Panc1 (cell line): ENCODE results near the gene GPR162. TPM values are rescaled to one million over a fixed set of nuclear protein-coding genes. Genes with fewer than 3 reads are reported as not detected.

Source experiments
- ATAC-seq: fragments of 200-7000 bp; cut with Tn5 transposase; 2 replicates; pipeline ENCODE4 v1.9.1; 2020; ENCODE audit warnings: mild to moderate bottlenecking, moderate library complexity
- BruUV-seq: library from RNA; stranded (reverse); fragments of 400-500 nt; replicated peaks from 2 replicates; lab custom pipeline; 2021; lab: Mats Ljungman, UMichigan
- CTCF ChIA-PET: fragments of 300-600 bp; sonication (Branson Sonifier 250); formaldehyde crosslinking; loops from one replicate; lab custom pipeline; 2022; ENCODE audit warnings: antibody characterized with exemption; lab: Charles Lee
- POLR2A ChIA-PET: fragments of 300-600 bp; sonication (Branson Sonifier 250); formaldehyde crosslinking; loops from one replicate; lab custom pipeline; 2022; ENCODE audit warnings: antibody characterized with exemption; lab: Charles Lee
- DNase-seq: peaks from one replicate; pipeline ENCODE4 v3.0.0-alpha.2; 2010; ENCODE audit warnings: low read depth, low spot score
- H3K27ac ChIP-seq: 2 replicates; pipeline ENCODE4 v1.5.1; 2011; ENCODE audit warnings: mild to moderate bottlenecking, low read length, inconsistent platforms
- H3K27me3 ChIP-seq: fragments of 200-500 bp; sonication (Bioruptor generic); 2 replicates; pipeline ENCODE4 v1.6.0; 2014; ENCODE audit warnings: low read length, inconsistent platforms; ENCODE audit not compliant: control insufficient read depth, insufficient read depth
- H3K36me3 ChIP-seq: fragments of 200-500 bp; sonication (Bioruptor generic); 2 replicates; pipeline ENCODE4 v1.5.1; 2014; ENCODE audit warnings: inconsistent platforms, mild to moderate bottlenecking, low read length, moderate library complexity; ENCODE audit not compliant: control insufficient read depth, insufficient read depth
- H3K4me1 ChIP-seq: 2 replicates; pipeline ENCODE4 v1.5.1; 2011; ENCODE audit warnings: inconsistent platforms, mild to moderate bottlenecking, low read length, moderate library complexity; ENCODE audit not compliant: control insufficient read depth, insufficient read depth
- H3K4me3 ChIP-seq, 2 experiments: 2 replicates each; pipeline ENCODE4 v1.5.1; 2011 to 2012; ENCODE audit warnings: low read depth in 2 of 2, low read length in 2 of 2, mild to moderate bottlenecking in 2 of 2, inconsistent platforms in 1 of 2, moderate library complexity in 1 of 2
- H3K9me3 ChIP-seq: fragments of 200-500 bp; sonication (Bioruptor generic); 2 replicates; pipeline ENCODE4 v1.5.1; 2014; ENCODE audit warnings: low read depth, mild to moderate bottlenecking, inconsistent platforms, low read length, moderate library complexity; ENCODE audit not compliant: control insufficient read depth, insufficient read depth
- CTCF ChIP-seq: fragments of 450-650 bp; IDR thresholded peaks from 2 replicates; pipeline ENCODE4 v1.5.1; 2017; ENCODE audit warnings: mild to moderate bottlenecking
- POLR2AphosphoS5 ChIP-seq: IDR thresholded peaks from 2 replicates; pipeline ENCODE4 v1.6.1; 2012; ENCODE audit warnings: mild to moderate bottlenecking, low read depth, low read length, moderate library complexity
- SIN3A ChIP-seq: IDR thresholded peaks from 2 replicates; pipeline ENCODE4 v1.6.1; 2012; ENCODE audit warnings: low read depth, mild to moderate bottlenecking, low read length, moderate library complexity, borderline replicate concordance; ENCODE audit not compliant: insufficient read depth
- TCF7L2 ChIP-seq: IDR thresholded peaks from 2 replicates; pipeline ENCODE4 v1.6.1; 2011; ENCODE audit warnings: mild to moderate bottlenecking, low read depth, low read length, inconsistent platforms
- in situ Hi-C: cut with HindIII; loops from 2 replicates; pipeline ENCODE4 v1.10.0; 2016; ENCODE audit warnings: low sequenced_read_pairs, low pct_unique_long_range_greater_than_20kb
- intact Hi-C: fragments of 100-400 bp; cut with micrococcal nuclease; formaldehyde crosslinking; loops from one replicate; pipeline ENCODE4 v1.10.0; 2022; ENCODE audit not compliant: unreplicated experiment
- total RNA-seq: library from RNA; stranded (reverse); gene quantifications from one replicate; pipeline ENCODE4 v1.2.1, GENCODE V29; 2021; ENCODE audit not compliant: unreplicated experiment
- TF ChIP-seq, protein P1 (sequence below), 2 experiments: IDR thresholded peaks; 2 replicates each; pipeline ENCODE4 v1.6.1; 2011 to 2012; ENCODE audit warnings: low read depth in 2 of 2, control low read depth in 1 of 2, low read length in 1 of 2, mild to moderate bottlenecking in 1 of 2, moderate library complexity in 1 of 2; ENCODE audit not compliant: insufficient read depth in 1 of 2

The GPR162 gene
- total RNA-seq, 1 experiment from 2014 or later: 1.3 TPM

GRCh38 chr12:6840330-6840729, 18.7 kb downstream of the GPR162 start:
- no peak overlapping the region for H3K4me3 ChIP-seq
- ChIA-PET POLR2A (no interaction called here), CTCF (no interaction called here)
- in situ Hi-C loops: no loop called here
- H3K4me1 ChIP-seq: no peaks in the 10 kb centered on the region; the same call in 1 of the 2 replicates
- intact Hi-C loops: no loop called here
- ATAC-seq: no peak
- no peaks in the 10 kb centered on the region for H3K36me3 ChIP-seq
- no TSS peak for BruUV-seq
- H3K27ac ChIP-seq: no peak overlapping the region
- TF ChIP-seq TCF7L2: no peak
- no peak for TF ChIP-seq POLR2AphosphoS5
- no peak for TF ChIP-seq CTCF
- TF ChIP-seq SIN3A: no peak
- TF ChIP-seq, protein P1, sequence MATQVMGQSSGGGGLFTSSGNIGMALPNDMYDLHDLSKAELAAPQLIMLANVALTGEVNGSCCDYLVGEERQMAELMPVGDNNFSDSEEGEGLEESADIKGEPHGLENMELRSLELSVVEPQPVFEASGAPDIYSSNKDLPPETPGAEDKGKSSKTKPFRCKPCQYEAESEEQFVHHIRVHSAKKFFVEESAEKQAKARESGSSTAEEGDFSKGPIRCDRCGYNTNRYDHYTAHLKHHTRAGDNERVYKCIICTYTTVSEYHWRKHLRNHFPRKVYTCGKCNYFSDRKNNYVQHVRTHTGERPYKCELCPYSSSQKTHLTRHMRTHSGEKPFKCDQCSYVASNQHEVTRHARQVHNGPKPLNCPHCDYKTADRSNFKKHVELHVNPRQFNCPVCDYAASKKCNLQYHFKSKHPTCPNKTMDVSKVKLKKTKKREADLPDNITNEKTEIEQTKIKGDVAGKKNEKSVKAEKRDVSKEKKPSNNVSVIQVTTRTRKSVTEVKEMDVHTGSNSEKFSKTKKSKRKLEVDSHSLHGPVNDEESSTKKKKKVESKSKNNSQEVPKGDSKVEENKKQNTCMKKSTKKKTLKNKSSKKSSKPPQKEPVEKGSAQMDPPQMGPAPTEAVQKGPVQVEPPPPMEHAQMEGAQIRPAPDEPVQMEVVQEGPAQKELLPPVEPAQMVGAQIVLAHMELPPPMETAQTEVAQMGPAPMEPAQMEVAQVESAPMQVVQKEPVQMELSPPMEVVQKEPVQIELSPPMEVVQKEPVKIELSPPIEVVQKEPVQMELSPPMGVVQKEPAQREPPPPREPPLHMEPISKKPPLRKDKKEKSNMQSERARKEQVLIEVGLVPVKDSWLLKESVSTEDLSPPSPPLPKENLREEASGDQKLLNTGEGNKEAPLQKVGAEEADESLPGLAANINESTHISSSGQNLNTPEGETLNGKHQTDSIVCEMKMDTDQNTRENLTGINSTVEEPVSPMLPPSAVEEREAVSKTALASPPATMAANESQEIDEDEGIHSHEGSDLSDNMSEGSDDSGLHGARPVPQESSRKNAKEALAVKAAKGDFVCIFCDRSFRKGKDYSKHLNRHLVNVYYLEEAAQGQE (IDR thresholded peaks at IDR 0.05; ENCODE audit: insufficient read depth in 1 of 2, low read depth in 2 of 2, low read length in 1 of 2): no peak
- no peaks in the 10 kb centered on the region for H3K27me3 ChIP-seq
- DNase-seq: no peak
- no peaks in the 10 kb centered on the region for H3K9me3 ChIP-seq

DNA sequence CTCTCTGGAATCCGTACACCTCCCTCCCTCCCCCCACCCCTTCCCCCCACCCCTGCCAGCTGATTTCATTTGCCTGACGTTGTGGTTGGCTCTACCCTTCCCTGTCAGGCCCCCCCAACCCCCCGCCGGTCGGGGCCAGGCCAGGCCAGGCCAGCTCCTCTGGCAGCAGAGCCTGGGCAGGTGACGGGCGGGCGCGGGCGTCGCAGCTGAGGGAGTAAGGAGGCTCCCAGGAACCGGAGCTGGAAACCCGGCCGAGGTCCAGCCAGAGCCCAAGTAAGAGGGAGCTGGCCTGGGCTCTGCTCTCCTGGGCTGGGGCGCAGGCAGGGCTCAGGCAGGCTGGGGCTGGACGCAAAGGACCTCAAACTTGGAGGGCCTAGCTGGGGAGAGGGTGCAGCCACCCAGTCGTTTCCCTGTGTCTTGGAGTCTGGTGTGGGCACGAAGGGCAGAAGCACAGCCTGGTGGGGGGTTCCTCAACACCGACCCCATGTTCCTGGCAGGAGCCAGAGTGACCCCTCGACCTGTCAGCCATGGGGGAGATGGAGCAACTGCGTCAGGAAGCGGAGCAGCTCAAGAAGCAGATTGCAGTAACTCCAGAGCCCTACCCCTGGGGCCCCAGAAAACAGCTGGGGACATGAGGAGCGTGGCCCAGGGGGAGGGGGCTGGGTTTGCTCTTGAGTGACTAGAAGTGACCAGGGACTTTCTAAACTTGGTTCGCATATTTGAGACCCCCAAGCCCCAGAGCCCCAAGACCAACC, 19.3 kb downstream of the GPR162 start, which contains the start of gene GNB3:
GNB3 (plus strand) TSS at position 165 of the 755 bp plus-strand sequence; CDS start at position 528, 363 bp downstream.
- TF ChIP-seq, protein P1 (IDR thresholded peaks at IDR 0.05; ENCODE audit: insufficient read depth in 1 of 2, low read depth in 2 of 2, low read length in 1 of 2): no peak
- TF ChIP-seq SIN3A (no peak), CTCF (no peak), POLR2AphosphoS5 (no peak), TCF7L2 (no peak)
- no peak for DNase-seq
- no peaks in the 10 kb centered on the region for H3K36me3 ChIP-seq
- no peak within 1 kb of the TSS for H3K27ac ChIP-seq
- no peaks in the 10 kb centered on the region; the same call in 1 of the 2 replicates for H3K4me1 ChIP-seq
- ChIA-PET CTCF (no interaction called here), POLR2A (no interaction called here)
- H3K27me3 ChIP-seq: no peaks in the 10 kb centered on the region
- ATAC-seq: no peak
- BruUV-seq: no TSS peak
- intact Hi-C loops (no loop called here), in situ Hi-C loops (no loop called here)
- no peaks in the 10 kb centered on the region for H3K9me3 ChIP-seq
- H3K4me3 ChIP-seq: no peak within 1 kb of the TSS
